ENCODE data around the gene MYF5.

The MYF5 gene

DNA sequence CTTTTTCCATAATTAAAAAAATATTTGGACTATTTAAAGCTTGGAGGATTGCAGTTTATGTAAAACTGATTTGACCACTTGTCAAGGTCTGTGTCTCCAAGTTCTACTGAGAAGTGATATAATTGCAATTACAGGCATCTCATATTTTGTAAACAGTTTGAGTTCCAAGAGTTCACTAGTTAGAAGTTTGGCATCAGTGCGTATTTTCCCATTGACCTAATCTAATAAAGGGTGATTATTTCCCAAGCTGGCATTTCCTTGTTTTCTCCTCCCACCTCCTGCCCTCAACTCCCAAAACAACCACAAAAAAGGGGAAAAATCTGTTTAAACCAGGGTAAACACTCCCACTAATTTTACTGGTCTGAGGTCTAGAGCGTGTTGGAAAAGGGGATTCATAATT is 12.3 kb upstream of the MYF5 start:
- no peak overlapping the region for H2AFZ ChIP-seq (ENCODE audit: low read length)
- H4K20me1 ChIP-seq (ENCODE audit: insufficient read depth, low read length, poor library complexity, severe bottlenecking): no peaks in the 10 kb centered on the region
- H3K9me2 ChIP-seq (replicated peaks; ENCODE audit: low read depth, low read length): no peaks in the 10 kb centered on the region
- no peaks in the 10 kb centered on the region for H3K4me1 ChIP-seq (ENCODE audit: insufficient read depth, low read length, poor library complexity, severe bottlenecking)
- H3K79me2 ChIP-seq (ENCODE audit: insufficient read depth, low read length): no peaks in the 10 kb centered on the region
- no peak overlapping the region for H3K9ac ChIP-seq (ENCODE audit: low read depth, low read length, poor library complexity, severe bottlenecking)
- H3F3A ChIP-seq (ENCODE audit: low read depth): no peaks in the 10 kb centered on the region
- H3K4me2 ChIP-seq (ENCODE audit: low read depth, low read length, poor library complexity, severe bottlenecking): no peak overlapping the region
- no peak for TF ChIP-seq EZH2phosphoT487 (IDR thresholded peaks at IDR 0.05; ENCODE audit: borderline replicate concordance)
- TF ChIP-seq, protein P1, sequence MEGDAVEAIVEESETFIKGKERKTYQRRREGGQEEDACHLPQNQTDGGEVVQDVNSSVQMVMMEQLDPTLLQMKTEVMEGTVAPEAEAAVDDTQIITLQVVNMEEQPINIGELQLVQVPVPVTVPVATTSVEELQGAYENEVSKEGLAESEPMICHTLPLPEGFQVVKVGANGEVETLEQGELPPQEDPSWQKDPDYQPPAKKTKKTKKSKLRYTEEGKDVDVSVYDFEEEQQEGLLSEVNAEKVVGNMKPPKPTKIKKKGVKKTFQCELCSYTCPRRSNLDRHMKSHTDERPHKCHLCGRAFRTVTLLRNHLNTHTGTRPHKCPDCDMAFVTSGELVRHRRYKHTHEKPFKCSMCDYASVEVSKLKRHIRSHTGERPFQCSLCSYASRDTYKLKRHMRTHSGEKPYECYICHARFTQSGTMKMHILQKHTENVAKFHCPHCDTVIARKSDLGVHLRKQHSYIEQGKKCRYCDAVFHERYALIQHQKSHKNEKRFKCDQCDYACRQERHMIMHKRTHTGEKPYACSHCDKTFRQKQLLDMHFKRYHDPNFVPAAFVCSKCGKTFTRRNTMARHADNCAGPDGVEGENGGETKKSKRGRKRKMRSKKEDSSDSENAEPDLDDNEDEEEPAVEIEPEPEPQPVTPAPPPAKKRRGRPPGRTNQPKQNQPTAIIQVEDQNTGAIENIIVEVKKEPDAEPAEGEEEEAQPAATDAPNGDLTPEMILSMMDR (conservative IDR thresholded peaks at IDR 0.05; ENCODE audit: low read length): no peak
- no peak overlapping the region for H3K4me3 ChIP-seq (ENCODE audit: low read length, poor library complexity, severe bottlenecking)
- no peaks in the 10 kb centered on the region for H3K36me3 ChIP-seq (ENCODE audit: insufficient read depth, low read length)
- no peaks in the 10 kb centered on the region for H3K9me3 ChIP-seq (ENCODE audit: insufficient read depth, low read depth, low read length)
- no peaks in the 10 kb centered on the region for H3K27me3 ChIP-seq (ENCODE audit: insufficient read depth, low read length, poor library complexity, severe bottlenecking)

DNA sequence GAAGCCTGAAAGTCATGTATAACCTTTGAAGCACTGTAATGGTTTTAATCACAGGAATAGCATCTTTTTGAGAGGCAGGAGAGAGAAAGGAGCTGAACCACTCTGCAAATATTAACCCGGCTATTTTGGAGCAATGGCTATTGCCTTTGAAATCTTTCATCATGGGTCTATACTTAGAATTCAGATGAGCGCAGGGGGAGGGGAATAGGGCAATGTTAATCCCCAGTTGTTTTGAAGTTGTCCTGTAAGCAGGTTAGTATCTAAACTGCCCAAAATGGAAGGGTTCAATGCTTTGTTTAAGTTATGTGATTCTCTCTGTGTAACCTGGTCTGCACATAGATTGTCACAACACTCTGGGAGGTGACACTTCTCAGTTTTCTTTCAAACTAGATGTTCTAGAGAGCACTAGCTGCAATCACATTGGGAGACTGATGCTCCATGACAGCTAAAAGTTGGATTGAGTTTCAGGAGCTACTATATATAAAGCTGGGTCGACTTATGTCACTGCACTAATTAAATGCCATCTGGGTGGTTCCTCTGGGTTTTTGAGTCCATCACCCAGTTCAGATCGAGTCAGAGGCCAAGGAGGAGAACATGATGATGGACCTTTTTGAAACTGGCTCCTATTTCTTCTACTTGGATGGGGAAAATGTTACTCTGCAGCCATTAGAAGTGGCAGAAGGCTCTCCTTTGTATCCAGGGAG is 9.4 kb upstream of the MYF5 start, which contains the start of gene MYF6:
Gene MYF6, plus strand, starts transcription at position 509 of the 704 bp plus-strand sequence. Its CDS starts 86 bp downstream, at position 595.
- Histone ChIP-seq H3K4me3 (ENCODE audit: low read length, poor library complexity, severe bottlenecking) (no peak within 1 kb of the TSS), H4K20me1 (ENCODE audit: insufficient read depth, low read length, poor library complexity, severe bottlenecking) (no peaks in the 10 kb centered on the region), H3K4me2 (ENCODE audit: low read depth, low read length, poor library complexity, severe bottlenecking) (no peak within 1 kb of the TSS), H3K4me1 (ENCODE audit: insufficient read depth, low read length, poor library complexity, severe bottlenecking) (no peaks in the 10 kb centered on the region), H3K79me2 (ENCODE audit: insufficient read depth, low read length) (no peaks in the 10 kb centered on the region), H3K36me3 (ENCODE audit: insufficient read depth, low read length) (no peaks in the 10 kb centered on the region), H2AFZ (ENCODE audit: low read length) (no peak within 1 kb of the TSS), H3K9me3 (ENCODE audit: insufficient read depth, low read depth, low read length) (no peaks in the 10 kb centered on the region; the same call in 1 of the 2 replicates), H3F3A (ENCODE audit: low read depth) (no peaks in the 10 kb centered on the region), H3K9ac (ENCODE audit: low read depth, low read length, poor library complexity, severe bottlenecking) (no peak within 1 kb of the TSS), H3K27me3 (ENCODE audit: insufficient read depth, low read length, poor library complexity, severe bottlenecking) (no peaks in the 10 kb centered on the region), H3K9me2 (replicated peaks; ENCODE audit: low read depth, low read length) (no peaks in the 10 kb centered on the region)
- TF ChIP-seq EZH2phosphoT487 (IDR thresholded peaks at IDR 0.05; ENCODE audit: borderline replicate concordance): no peak
- TF ChIP-seq, protein P1 (conservative IDR thresholded peaks at IDR 0.05; ENCODE audit: low read length): no peak

DNA sequence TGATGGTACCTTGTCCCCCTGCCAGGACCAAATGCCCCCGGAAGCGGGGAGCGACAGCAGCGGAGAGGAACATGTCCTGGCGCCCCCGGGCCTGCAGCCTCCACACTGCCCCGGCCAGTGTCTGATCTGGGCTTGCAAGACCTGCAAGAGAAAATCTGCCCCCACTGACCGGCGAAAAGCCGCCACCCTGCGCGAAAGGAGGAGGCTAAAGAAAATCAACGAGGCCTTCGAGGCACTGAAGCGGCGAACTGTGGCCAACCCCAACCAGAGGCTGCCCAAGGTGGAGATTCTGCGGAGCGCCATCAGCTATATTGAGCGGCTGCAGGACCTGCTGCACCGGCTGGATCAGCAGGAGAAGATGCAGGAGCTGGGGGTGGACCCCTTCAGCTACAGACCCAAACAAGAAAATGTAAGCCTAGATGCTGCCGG is 8.9 kb upstream of the MYF5 start:
- Histone ChIP-seq H3K79me2 (ENCODE audit: insufficient read depth, low read length) (no peaks in the 10 kb centered on the region), H3F3A (ENCODE audit: low read depth) (no peaks in the 10 kb centered on the region), H3K36me3 (ENCODE audit: insufficient read depth, low read length) (no peaks in the 10 kb centered on the region), H3K4me3 (ENCODE audit: low read length, poor library complexity, severe bottlenecking) (no peak overlapping the region), H4K20me1 (ENCODE audit: insufficient read depth, low read length, poor library complexity, severe bottlenecking) (no peaks in the 10 kb centered on the region), H3K4me2 (ENCODE audit: low read depth, low read length, poor library complexity, severe bottlenecking) (no peak overlapping the region), H2AFZ (ENCODE audit: low read length) (no peak overlapping the region), H3K27me3 (ENCODE audit: insufficient read depth, low read length, poor library complexity, severe bottlenecking) (no peaks in the 10 kb centered on the region), H3K9ac (ENCODE audit: low read depth, low read length, poor library complexity, severe bottlenecking) (no peak overlapping the region), H3K4me1 (ENCODE audit: insufficient read depth, low read length, poor library complexity, severe bottlenecking) (no peaks in the 10 kb centered on the region), H3K9me2 (replicated peaks; ENCODE audit: low read depth, low read length) (no peaks in the 10 kb centered on the region), H3K9me3 (ENCODE audit: insufficient read depth, low read depth, low read length) (no peaks in the 10 kb centered on the region; the same call in 1 of the 2 replicates)
- TF ChIP-seq, protein P1 (conservative IDR thresholded peaks at IDR 0.05; ENCODE audit: low read length): no peak
- TF ChIP-seq EZH2phosphoT487 (IDR thresholded peaks at IDR 0.05; ENCODE audit: borderline replicate concordance): no peak

Measured in Loucy (cell line).